ENCODE measurements around the gene INTS14. TPM values are rescaled to one million over a fixed set of nuclear protein-coding genes. Genes with fewer than 3 reads are reported as not detected.

Gene INTS14
- total and polyA plus RNA-seq, 3 donors from 2014 or later = 41.7 to 71.0 (median 65.7) TPM

DNA sequence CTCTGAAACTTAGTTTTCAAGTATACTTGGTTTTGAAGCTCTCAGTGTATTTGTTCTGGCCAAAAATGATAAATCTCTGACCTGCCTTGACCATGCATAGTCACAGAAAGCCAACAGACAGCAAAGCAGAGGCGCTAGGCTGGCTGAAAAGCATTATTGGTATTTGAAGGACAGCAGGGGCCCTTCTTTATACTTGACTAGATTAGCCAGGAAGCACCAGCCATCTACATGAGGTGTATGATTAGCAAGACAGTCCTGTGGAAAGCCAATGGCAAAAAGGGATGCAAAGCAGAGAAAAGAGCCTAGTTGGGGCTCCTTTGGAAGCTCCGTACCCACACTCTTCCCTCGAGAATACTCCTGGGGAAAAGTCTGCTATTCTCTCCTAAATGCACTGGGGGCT, 18.6 kb upstream of the INTS14 start:
- Histone ChIP-seq H3K4me1 (no peaks in the 10 kb centered on the region), H3K36me3 (ENCODE audit: low read depth, missing control alignments) (no peaks in the 10 kb centered on the region), H3K27ac (no peak overlapping the region), H3K9me3 (no peaks in the 10 kb centered on the region), H3K27me3 (no peaks in the 10 kb centered on the region), H3K4me3 (no peak overlapping the region)
- intact Hi-C loops (cut with DNase I; ENCODE audit: low total_unique reads) = no loop called here
- 86 to 92% methylated on average over 3 of the region's 3 CpGs for WGBS, 2 donors
- no peak for DNase-seq
- TF ChIP-seq, protein P1, sequence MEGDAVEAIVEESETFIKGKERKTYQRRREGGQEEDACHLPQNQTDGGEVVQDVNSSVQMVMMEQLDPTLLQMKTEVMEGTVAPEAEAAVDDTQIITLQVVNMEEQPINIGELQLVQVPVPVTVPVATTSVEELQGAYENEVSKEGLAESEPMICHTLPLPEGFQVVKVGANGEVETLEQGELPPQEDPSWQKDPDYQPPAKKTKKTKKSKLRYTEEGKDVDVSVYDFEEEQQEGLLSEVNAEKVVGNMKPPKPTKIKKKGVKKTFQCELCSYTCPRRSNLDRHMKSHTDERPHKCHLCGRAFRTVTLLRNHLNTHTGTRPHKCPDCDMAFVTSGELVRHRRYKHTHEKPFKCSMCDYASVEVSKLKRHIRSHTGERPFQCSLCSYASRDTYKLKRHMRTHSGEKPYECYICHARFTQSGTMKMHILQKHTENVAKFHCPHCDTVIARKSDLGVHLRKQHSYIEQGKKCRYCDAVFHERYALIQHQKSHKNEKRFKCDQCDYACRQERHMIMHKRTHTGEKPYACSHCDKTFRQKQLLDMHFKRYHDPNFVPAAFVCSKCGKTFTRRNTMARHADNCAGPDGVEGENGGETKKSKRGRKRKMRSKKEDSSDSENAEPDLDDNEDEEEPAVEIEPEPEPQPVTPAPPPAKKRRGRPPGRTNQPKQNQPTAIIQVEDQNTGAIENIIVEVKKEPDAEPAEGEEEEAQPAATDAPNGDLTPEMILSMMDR (IDR thresholded peaks at IDR 0.05) = no peak
- no peak for TF ChIP-seq POLR2A (IDR thresholded peaks at IDR 0.05)

DNA sequence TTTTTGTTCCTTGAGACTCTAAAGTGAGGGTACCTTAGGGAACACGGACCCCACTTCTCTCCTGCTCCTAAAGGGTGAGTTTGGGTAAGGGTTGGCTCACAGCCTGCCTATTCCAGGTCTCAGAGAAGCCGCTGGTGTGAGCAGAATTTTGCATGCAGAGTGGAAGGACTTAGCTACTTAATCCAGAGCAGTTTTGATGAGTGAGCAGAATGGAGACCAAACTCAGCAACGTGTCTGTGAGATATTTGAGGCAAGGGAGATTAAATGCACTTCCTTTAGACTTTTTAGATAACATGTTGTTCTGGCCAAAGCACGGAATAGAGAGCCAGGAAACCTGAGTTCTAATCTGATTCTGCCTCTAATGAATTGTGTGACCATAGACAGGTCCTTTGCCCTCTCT, 15.9 kb upstream of the INTS14 start:
- Histone ChIP-seq H3K27ac (no peak overlapping the region), H3K9me3 (no peaks in the 10 kb centered on the region), H3K4me3 (no peak overlapping the region), H3K36me3 (ENCODE audit: low read depth, missing control alignments) (no peaks in the 10 kb centered on the region), H3K4me1 (no peaks in the 10 kb centered on the region), H3K27me3 (no peaks in the 10 kb centered on the region)
- intact Hi-C loops (cut with DNase I; ENCODE audit: low total_unique reads) = no loop called here
- no peak for DNase-seq
- TF ChIP-seq, protein P1 (IDR thresholded peaks at IDR 0.05) = no peak
- no peak for TF ChIP-seq POLR2A (IDR thresholded peaks at IDR 0.05)
- WGBS, 2 donors = 76 to 77% methylated on average over 4 of the region's 4 CpGs

DNA sequence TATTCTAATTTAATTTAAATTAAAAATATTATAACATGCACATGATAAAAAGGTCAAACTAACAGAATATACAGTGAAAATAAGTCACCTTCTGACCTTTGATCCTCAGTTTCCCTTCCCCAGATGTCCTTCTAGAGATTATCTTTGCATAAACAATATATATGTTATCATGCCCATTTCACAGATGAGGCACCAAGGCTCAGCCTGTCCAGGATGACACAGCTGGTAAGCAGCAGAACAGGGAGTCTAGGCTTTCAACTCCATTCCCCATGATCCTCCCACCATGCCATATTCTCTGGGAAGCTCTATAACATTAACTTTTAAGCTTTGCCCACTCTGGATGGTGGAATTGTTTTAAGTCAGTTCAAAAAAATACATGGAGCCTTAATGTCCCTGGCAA, 12.2 kb upstream of the INTS14 start:
- no peak overlapping the region for H3K27ac ChIP-seq
- no peaks in the 10 kb centered on the region for H3K36me3 ChIP-seq (ENCODE audit: low read depth, missing control alignments)
- H3K9me3 ChIP-seq = no peaks in the 10 kb centered on the region
- H3K4me3 ChIP-seq = no peak overlapping the region
- H3K27me3 ChIP-seq = no peaks in the 10 kb centered on the region
- DNase-seq = no peak
- TF ChIP-seq, protein P1 (IDR thresholded peaks at IDR 0.05) = no peak
- no peak for TF ChIP-seq POLR2A (IDR thresholded peaks at IDR 0.05)
- intact Hi-C loops (cut with DNase I; ENCODE audit: low total_unique reads) = no loop called here
- H3K4me1 ChIP-seq = no peaks in the 10 kb centered on the region

DNA sequence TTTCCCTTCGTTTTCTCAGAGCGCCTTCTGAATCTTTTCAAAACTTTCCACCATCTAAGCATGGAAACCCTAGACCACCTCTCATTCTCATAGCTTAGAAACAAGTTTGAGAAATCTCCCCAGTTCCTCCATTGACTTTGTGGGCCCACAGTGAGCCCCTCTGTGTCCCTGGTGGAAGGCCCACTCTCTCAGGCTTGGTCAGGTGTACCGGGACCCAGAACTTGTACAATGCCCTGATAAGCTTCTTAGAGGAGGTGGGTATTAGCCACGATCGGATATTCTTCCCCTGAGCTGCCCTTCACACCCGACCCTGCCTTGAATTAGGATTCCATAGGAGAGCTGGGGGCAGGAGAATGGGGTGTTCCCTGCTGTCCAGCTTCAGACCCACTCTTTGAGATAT, 10.7 kb upstream of the INTS14 start, which contains the start of gene SLC24A1:
Gene SLC24A1, plus strand, starts transcription at position 301 of the 400 bp plus-strand sequence. CDS start 2,143 bp downstream, outside the sequence.
- Histone ChIP-seq H3K27ac (no peak within 1 kb of the TSS), H3K36me3 (ENCODE audit: low read depth, missing control alignments) (no peaks in the 10 kb centered on the region), H3K4me1 (no peaks in the 10 kb centered on the region), H3K4me3 (no peak within 1 kb of the TSS), H3K9me3 (no peaks in the 10 kb centered on the region), H3K27me3 (no peaks in the 10 kb centered on the region)
- intact Hi-C loops (cut with DNase I; ENCODE audit: low total_unique reads) = no loop called here
- WGBS, 2 donors = 86 to 89% methylated on average over 6 of the region's 6 CpGs
- DNase-seq = no peak
- no peak for TF ChIP-seq POLR2A (IDR thresholded peaks at IDR 0.05)
- TF ChIP-seq, protein P1 (IDR thresholded peaks at IDR 0.05) = no peak

DNA sequence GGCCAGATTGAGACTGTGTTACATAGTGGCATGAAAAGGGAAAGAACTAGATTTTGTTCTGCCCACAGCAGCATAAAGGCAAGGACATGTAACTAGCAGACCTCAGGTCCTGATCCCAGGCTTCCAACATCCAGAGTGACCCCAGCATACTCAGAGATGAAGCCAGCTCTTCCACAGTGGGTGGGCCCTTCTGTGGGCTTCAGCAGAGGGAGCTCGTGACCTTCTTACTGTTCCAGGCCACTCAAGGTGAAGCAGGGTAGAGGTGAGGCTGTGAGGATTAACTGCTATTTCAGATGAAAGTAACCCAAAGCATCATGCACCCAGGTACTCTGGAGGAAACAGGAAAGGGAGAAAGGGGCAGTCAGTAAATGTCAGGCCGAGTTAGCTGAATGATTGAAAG, 9.9 kb upstream of the INTS14 start:
- Histone ChIP-seq H3K4me1 (no peaks in the 10 kb centered on the region), H3K27ac (no peak overlapping the region), H3K4me3 (no peak overlapping the region), H3K27me3 (no peaks in the 10 kb centered on the region), H3K9me3 (no peaks in the 10 kb centered on the region), H3K36me3 (ENCODE audit: low read depth, missing control alignments) (no peaks in the 10 kb centered on the region)
- intact Hi-C loops (cut with DNase I; ENCODE audit: low total_unique reads) = no loop called here
- TF ChIP-seq, protein P1 (IDR thresholded peaks at IDR 0.05) = no peak
- TF ChIP-seq POLR2A (IDR thresholded peaks at IDR 0.05) = no peak
- no peak for DNase-seq
- WGBS, 2 donors = 91 to 92% methylated on average over 2 of the region's 2 CpGs

All from testis (tissue), 3 donors.